HG03135 (cell line): ENCODE results near the gene PDIA5.

Experiments
- ATAC-seq: cut with Tn5 transposase; IDR thresholded peaks from one replicate; pipeline ENCODE4 v1.9.1; 2021; ENCODE audit warnings: mild to moderate bottlenecking, moderate library complexity; ENCODE audit not compliant: unreplicated experiment

PDIA5 gene

GRCh38 chr3:123070510-123070909, 3.7 kb downstream of the PDIA5 start:
- ATAC-seq = no peak

GRCh38 chr3:123071146-123071545, 4.3 kb downstream of the PDIA5 start:
- ATAC-seq = no peak

GRCh38 chr3:123071581-123071980, 4.8 kb downstream of the PDIA5 start:
- no peak for ATAC-seq

GRCh38 chr3:123072152-123072551, 5.3 kb downstream of the PDIA5 start:
- no peak for ATAC-seq

GRCh38 chr3:123072564-123072963, 5.7 kb downstream of the PDIA5 start:
- no peak for ATAC-seq

GRCh38 chr3:123075359-123075758, 8.5 kb downstream of the PDIA5 start:
- no peak for ATAC-seq

- ATAC-seq = no peak
Measured at GRCh38 chr3:123076112-123076495, 9.3 kb downstream of the PDIA5 start.

GRCh38 chr3:123076496-123077418, 9.9 kb downstream of the PDIA5 start:
- no peak for ATAC-seq

GRCh38 chr3:123078101-123078500, 11.3 kb downstream of the PDIA5 start:
- ATAC-seq = no peak

- no peak for ATAC-seq
Measured at GRCh38 chr3:123080864-123081562, 14.2 kb downstream of the PDIA5 start.

- no peak for ATAC-seq
Measured at GRCh38 chr3:123081718-123082369, 15.0 kb downstream of the PDIA5 start.

GRCh38 chr3:123082370-123083065, 15.7 kb downstream of the PDIA5 start:
- ATAC-seq = no peak

- no peak for ATAC-seq
Measured at GRCh38 chr3:123083383-123084124, 16.7 kb downstream of the PDIA5 start.

- no peak for ATAC-seq
Measured at GRCh38 chr3:123084192-123084591, 17.4 kb downstream of the PDIA5 start.

- ATAC-seq = no peak
Measured at GRCh38 chr3:123084738-123085237, 18.0 kb downstream of the PDIA5 start.

GRCh38 chr3:123085293-123085931, 18.6 kb downstream of the PDIA5 start:
- no peak for ATAC-seq

GRCh38 chr3:123085932-123086627, 19.3 kb downstream of the PDIA5 start:
- ATAC-seq = no peak

GRCh38 chr3:123088387-123088786, 21.6 kb downstream of the PDIA5 start:
- ATAC-seq = no peak
